GM19324 (cell line): ENCODE data around the gene EYS.
"Not testable (repeated sequence)": the region's sequence is repeated elsewhere in the genome, so short reads cannot be mapped to it uniquely, and the experiment has no call there.

Experiments used
- ATAC-seq: cut with Tn5 transposase; IDR thresholded peaks from one replicate; pipeline ENCODE4 v1.9.1; 2021; ENCODE audit warnings: mild to moderate bottlenecking, moderate library complexity; ENCODE audit not compliant: unreplicated experiment, low FRiP score

The EYS gene

DNA sequence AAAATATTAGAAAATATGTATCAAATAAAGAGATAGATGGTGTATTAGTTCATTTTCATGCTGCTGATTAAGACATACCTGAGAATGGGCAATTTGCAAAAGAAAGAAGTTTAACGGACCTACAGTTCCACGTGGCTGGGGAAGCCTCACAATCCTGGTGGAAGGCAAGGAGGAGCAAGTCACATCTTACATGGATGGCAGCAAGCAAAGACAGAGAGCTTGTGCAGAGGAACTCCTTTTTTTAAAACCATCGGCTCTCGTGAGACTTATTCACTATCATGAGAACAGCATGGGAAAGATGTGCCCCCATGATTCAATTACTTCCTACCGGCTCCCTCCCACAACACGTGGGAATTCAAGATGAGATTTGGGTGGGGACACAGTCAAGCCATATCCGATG lies 223.4 kb downstream of the EYS start:
- ATAC-seq: not testable (repeated sequence)

DNA sequence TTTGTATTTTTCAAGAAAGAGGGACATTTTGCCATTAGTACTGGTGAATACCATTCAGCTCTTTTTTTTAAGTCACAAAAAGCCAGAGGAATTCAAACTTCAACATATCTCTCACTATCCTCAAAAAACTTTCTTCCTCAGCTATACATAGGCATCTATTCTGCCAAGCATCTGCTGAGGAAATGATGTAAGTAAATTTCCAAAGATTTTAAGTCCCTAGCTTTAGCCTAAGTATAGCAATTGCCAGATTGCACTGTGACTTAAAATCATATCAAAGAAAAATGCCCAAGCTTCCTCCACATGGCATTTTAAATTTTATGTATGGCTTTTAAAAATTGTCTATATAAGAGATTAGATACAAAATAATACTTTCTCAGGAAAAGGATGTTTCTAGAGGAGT lies 237.4 kb downstream of the EYS start:
- no peak for ATAC-seq

DNA sequence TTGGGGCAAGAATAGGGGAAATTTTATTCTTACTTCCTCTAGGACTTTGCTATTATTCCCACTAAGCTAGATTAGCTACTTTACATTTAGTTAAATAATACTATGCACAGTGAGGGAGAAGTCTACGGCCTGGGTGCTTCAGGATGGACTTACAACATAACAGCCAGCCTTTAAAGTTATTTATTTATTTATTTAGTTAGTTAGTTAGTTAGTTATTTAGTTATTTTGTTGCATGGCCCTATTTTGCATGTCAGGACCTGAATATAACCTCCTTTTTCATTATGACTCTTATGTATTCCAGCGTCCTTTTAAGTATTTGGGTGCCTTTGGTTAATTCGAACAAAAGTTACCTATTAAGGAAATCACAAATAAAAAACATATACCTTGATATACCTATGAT lies 238.7 kb downstream of the EYS start:
- ATAC-seq: no peak

DNA sequence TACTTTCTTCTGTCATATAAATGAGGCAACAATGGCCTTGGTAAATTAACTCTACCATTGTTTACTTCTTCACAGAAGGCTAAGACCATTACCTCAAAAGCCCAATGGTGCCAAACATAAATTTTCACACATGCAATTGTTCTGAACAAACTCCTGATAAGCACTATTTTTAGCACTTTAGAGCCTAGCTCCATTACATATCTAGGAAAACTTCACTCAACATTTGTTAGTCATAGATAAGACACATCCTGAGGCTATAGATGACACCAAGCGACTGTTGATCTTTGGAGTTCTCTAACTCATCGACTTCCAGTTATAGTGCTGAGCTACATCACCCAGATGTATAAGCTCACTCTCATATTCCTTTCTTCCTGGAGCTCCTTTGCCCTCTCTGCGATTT lies 245.9 kb downstream of the EYS start:
- ATAC-seq: no peak

DNA sequence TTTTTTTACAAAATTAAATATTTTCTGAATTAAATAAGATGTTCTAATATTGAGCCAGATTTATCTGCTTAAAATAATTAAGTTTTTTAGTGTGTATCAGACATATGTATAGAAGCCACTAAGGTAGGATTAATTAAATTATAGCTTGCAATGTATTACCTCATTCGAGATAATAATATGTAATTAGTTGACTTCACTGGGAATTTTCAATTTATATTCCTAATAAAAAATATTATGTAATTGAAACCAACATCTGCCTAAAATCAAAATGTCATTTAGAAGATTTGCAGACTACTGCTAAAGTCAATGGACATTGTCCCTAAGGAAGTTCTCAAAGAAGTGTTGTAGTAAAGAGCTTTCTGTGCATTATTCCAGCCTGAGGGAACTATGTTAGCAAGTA lies 254.7 kb downstream of the EYS start:
- ATAC-seq: no peak

DNA sequence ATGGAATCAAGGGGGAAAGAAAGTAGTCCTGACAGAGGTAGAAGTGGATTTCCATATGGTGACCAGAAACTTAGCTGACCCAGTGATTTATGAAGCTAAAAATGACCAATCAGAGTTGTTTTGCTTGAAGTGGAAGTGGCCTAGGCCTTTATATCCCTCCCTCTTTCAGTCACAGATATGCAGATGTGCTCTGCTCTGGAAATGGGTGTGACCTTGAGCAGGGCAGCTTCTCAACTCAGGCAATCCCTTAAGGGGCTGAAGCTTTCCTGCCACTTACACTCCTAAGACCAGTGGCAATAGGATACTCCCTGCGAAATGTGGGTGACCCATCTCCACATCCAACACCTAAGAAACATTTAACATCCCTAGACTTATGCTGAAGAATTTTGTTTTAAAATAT lies 256.6 kb downstream of the EYS start:
- no peak for ATAC-seq

DNA sequence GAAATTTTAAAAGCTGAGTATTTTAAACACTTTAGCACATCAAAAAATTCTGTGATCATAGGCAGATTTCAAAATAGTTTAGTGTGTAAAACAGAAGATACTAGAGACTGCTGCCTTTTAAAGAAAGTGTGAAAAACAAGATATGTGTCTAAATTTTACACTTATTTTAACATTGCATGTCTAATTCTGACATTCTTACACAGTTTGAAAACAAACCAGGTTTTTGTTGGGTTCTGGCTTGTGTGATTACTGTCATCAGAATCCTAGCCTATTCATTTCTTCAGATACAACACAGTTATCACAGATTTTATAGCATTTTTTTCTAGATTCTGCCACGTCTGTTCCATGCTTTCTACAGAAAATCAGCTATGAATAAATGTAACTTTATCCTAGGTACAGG lies 257.1 kb downstream of the EYS start:
- no peak for ATAC-seq

DNA sequence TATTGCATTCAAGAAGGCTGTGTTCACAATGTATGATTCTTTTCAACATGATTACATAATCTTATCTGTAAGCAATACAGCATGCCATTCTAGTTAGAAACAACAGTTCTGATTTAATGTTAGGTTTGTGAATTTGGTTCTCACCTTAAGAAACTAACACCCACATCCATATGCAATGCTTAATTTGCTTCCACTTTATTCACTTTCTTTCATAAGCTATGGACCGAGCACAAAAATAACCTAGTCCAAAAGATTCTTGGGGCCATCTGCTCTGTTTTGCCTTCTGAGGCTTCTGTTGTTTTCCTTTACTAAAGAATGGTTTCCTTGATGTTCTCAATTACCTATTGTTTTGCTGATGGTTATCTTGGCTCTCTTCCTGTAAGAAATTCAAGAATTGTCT lies 258.2 kb downstream of the EYS start:
- no peak for ATAC-seq

DNA sequence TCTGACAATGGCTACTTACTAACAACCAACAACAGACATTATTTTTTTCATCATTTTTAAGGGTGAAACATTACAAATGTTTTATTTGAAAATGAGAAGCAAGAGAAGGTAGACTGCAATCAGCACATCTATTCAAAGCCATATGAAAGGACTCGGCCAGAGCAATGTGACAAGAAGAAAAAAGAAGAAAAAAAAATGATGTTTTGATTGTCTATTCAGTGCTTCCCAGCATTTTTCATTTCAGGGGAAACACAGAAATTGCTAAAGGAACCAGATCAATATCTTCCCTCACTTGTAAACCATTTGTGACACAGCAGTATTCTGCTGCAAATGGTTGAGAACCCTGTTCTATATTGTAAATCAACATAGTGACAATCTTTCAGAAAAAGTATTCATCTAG lies 270.7 kb downstream of the EYS start:
- ATAC-seq: no peak

DNA sequence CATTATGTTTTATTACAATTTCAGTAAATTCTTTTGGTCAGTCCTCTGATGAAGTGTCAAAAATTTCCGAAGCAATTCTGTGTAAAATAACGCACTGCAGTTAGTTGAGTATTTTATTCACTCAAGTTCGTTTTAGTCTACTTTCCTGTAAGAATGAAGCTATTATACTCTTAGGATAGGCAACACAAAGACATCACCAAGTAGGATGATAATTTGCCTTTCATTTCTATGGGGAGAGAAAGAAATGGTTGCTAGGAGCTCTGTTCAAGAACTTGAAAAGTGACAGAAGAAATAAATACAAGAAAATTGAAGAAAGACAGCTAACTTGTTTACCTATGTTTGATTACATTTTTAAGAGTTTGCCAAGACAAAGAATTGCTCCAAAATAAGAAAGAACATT lies 290.4 kb downstream of the EYS start:
- no peak for ATAC-seq

DNA sequence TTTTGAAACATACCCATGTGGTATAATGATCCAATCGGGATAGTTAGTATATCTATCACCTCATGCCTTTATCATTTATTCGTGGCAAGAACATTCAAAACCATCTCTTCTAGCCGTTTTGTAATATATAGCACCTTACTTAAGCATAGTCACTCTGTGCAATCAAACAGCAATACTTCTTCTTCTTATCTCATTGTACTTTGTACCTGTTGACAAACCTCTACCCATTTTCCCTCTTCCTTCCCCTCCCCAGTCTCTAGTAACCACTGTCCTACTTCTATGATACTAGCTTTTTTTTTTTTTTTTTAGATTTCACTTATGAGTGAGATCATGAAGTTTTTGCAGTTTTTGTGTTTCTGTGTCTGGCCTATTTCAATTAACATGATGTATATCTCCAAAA lies 296.7 kb downstream of the EYS start:
- ATAC-seq: no peak

DNA sequence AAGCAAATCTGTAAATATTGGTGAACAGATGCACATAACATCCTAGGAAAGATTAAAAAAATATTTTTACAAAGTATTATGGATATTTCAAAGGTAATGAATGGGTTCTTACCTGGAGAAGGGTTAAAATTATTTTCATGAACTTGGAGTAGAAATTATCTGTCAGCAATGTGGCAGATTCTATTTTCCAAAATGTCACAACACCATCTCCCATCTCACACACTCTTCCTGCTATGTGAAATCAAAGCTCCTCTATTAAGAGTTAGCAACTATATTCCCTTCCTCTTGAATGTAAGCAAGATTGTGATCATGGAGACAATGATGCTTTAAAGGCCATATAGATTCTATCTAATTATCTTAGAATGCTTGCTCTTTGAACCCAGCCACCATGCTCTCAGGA lies 304.5 kb downstream of the EYS start:
- no peak for ATAC-seq

DNA sequence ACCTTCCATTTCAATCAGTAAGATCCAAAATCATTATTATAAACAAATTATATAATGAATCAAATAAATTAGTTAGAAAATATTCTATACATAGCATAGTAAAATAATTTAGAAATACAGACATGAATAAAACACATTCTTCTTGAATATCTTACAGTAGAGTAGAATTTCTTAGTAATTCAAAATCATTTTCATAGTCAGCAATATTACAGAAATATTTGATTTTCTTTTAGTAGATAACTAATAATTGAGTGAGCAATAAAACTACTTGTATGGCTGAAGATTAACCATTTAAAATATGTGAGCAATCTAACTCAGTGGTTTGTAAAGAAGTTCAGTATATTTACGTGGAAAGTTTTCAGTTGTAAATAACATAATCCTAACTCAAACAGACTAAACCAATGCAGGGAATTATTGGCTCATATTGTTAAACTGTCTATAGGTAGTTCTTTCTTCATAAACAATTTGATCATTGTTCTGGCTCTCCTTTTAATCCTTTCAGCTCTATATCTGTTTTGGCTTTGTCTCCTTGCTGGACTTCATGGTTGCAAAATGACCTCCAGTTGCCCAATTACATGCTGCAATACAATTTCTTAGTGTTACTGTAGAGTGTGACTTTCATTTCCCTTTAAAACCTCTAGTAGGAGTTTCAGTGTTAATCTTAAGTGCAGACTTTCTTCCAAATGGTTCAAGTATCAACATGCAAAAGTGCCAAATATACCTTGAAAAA lies 307.5 kb downstream of the EYS start:
- no peak for ATAC-seq

DNA sequence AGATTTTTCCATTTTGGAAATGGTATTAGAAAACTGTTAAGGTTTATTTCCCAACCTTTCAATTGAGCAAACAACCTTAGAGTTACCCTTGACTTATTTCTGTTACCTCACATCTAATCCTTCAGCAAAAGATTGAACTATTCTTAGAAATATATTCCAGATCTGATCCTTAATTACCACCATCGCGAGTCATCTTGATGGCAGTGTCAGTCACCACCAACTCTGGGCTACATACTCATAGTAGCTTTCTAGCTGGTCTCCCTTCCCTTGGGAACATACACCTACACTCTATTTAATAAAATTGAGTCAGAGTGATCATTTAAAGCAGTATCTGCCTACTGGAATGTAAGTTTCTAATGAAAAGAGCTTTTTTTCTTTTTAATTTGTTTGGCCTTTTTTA lies 308.2 kb downstream of the EYS start:
- ATAC-seq: no peak

DNA sequence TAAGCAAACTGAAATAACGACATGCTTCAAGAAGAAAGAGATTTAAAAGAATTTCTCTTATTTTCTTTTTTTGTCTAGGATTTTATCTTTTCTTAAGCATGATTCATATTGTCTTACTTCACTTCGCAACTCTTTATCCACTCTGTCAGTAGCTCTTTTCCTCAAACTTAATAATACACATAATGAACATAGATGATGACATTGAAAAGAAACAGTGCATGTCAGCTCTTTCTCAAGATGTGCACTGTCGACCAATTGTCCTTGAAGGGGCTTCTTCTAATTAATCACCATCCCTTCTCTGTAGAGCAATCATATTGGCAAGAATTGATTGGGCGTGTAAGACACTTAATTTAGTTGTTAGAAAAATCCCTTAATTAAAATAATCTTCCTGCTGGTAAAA lies 356.5 kb downstream of the EYS start:
- ATAC-seq: no peak

DNA sequence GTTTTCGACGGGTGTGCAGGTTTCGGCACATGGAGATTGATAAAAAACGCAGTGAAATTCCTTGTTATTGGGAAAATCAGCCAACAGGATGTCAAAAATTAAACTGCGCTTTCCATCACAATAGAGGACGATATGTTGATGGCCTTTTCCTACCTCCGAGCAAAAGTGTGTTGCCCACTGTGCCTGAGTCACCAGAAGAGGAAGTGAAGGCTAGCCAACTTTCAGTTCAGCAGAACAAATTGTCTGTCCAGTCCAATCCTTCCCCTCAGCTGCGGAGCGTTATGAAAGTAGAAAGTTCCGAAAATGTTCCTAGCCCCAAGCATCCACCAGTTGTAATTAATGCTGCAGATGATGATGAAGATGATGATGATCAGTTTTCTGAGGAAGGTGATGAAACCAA lies 404.4 kb downstream of the EYS start:
- ATAC-seq: not testable (repeated sequence)

DNA sequence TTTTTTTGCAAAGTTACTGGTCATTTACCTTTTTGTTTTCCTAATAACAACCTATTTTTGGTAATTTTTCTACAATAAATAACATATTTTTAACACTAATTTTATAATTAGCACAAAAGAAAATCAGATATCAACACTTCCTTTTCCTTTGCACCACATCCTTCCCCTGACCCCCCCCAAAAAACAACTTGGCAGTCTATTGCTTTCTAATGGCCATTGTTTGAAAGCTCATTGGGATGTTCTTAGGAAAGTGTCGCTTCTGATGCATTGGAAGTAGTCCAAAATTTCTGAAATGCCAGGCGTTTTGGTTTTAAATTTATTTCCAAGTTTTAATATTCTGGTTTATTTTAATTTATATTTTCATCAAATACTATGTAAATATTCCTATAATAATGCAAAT lies 407.8 kb downstream of the EYS start:
- no peak for ATAC-seq

DNA sequence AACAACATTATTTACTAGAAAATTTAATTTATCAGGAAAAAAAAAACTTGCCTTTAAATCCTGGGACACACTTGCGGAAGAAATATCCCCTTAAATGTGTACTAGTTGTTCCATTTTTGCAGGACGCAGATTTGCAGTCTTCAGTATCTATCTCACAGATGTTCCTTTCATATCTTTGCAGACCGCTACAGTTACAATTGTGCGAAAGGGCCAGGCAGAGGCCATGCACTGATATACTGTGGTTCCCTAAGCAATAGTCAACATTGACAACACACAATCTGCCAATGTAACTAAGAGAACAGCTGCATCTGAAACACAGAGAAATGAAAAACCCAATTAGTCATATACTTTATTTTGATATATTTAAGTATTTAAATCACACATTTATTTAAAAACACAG lies 411.2 kb downstream of the EYS start:
- no peak for ATAC-seq

DNA sequence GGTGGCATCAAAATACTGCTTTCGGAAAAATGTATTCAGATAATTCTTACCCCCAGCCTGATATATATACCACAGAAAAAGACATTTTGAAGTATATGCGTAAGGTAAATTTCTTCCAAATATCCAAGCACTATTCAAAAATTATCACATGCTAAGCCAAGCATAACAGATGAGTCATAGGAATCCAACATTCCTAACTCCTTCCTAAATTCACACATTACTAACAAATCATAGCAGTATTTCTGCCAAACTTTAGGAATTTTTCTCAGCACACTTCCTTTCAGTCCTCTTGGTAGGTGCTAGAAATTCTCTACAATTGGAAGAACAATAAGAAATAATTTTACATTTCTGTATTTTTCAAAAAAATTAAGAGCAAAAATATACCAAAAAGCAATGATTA lies 417.5 kb downstream of the EYS start:
- no peak for ATAC-seq

DNA sequence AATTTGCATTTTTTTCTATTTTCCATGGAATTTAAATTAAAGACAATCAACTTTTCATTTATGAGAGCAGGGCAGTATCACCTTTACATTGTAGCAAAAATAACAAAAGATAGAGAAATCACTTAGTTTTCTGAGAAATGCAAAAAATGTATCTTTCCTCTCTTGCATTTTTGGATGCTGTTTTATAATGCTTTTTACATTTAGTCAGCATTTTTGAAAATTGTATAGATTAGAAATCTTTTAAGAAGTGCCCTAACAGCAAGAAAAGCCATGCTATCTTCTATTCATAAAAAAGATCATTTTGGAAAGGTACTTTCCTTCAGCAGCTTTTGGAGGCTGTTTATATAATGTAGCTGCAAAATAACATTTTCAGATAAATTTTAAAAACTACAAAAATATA lies 421.8 kb downstream of the EYS start:
- ATAC-seq: no peak

DNA sequence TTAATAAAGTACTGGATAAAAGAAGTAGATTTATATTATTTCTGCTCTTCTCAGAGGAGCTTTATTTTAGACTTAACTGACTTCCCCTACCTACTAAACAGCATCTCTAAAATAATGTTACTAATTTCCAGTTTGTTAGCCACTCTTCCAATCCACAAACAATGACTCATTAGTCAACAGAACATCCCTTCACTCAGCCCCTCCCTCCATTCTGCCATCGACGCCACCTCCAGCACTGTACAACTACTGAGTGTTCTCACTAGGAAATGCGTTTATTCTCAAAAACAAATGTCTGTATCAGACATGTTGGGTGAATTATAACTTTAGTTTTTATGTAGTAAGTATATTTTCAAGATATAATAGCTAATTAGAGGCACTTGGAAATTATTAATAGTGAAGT lies 427.0 kb downstream of the EYS start:
- ATAC-seq: no peak

DNA sequence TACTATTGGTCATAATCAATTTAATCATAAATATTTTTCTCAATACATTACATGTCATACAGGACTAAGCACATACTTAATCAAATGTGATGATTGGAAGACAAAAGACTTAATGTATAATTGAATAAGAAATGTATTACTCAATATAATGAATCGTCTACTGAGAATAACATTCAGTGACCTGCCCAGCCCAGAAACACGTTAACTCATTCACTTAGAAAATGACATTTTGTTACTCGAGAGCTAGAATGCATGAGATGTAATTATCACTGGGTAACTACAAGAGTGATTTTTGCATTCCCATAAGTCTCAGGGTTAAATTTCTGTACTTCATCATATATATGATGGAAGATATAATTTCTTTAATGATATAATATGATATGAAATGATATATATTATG lies 444.8 kb downstream of the EYS start:
- ATAC-seq: no peak

DNA sequence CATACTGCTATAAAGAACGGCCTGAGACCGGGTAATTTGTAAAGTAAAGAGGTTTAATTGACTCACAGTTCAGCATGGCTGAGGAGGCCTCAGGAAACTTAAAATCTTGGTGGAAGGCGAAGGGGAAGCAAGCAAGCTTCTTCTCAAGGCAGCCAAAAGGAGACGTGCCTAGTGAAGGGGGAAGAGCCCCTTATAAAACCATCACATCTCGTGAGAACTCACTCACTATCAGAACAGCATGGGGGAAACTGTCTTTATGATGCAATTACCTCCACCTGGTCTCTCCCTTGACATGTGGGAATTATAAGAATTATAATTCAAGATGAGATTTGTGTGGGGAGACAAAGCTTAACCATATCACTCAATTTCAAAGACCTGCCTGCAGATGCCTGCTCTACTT lies 447.0 kb downstream of the EYS start:
- ATAC-seq: no peak
